Peyer's patch (tissue), 4 donors: ENCODE results near the gene SDE2.

ENCODE experiments used
- CTCF ChIP-seq, 6 experiments: fragments of 450-650 bp in 4 of 6; fragments of 200-600 bp in 2 of 6; sonication (generic) in 1 of 6; IDR thresholded peaks; one replicate each; pipeline ENCODE4 v1.5.1; 2017 to 2019; ENCODE audit warnings: antibody characterized with exemption in 6 of 6, mild to moderate bottlenecking in 3 of 6, moderate library complexity in 1 of 6
- POLR2A ChIP-seq, 2 donors: fragments of 450-650 bp; IDR thresholded peaks; one replicate each; pipeline ENCODE4 v1.5.1; 2017; ENCODE audit warnings: antibody characterized with exemption in 2 of 2, mild to moderate bottlenecking in 2 of 2, moderate library complexity in 2 of 2

GRCh38 chr1:225981714-225982113 is 17.4 kb downstream of the SDE2 start:
- TF ChIP-seq POLR2A (IDR thresholded peaks at IDR 0.05) (no peak), CTCF (IDR thresholded peaks at IDR 0.05) (no peak)
